HepG2 (cell line): Measurements from ENCODE around the gene LSM2. TPM values are rescaled to one million over a fixed set of nuclear protein-coding genes. Genes with fewer than 3 reads are reported as not detected.

Experiments
- ATAC-seq: fragments of 200-7000 bp; cut with Tn5 transposase; 3 replicates; pipeline ENCODE4 v1.9.1; 2020; ENCODE audit warnings: mild to moderate bottlenecking, moderate library complexity
- BruUV-seq: library from RNA; stranded (reverse); fragments of 400-500 nt; replicated peaks from 2 replicates; lab custom pipeline; 2021; lab: Mats Ljungman, UMichigan
- CTCF ChIA-PET: fragments of 300-600 bp; formaldehyde crosslinking; extraction: SDS; loops from one replicate; lab custom pipeline; 2021; ENCODE audit warnings: low total read pairs, inconsistent platforms, low intra/inter-chr PET ratio; lab: Yijun Ruan, JAX
- POLR2A ChIA-PET: fragments of 350-600 bp; sonication (Branson Sonifier 250); formaldehyde crosslinking; loops from one replicate; lab custom pipeline; 2020; ENCODE audit warnings: antibody characterized with exemption, inconsistent platforms; lab: Yijun Ruan, JAX
- DNase-seq: peaks from one replicate; pipeline ENCODE4 v3.0.0-alpha.2; 2015; ENCODE audit warnings: low spot score
- FAIRE-seq: peaks from 3 replicates; lab custom pipeline; 2011; peaks lifted over from hg19 to GRCh38; lab: Jason Lieb, UNC
- H2AFZ ChIP-seq: one replicate; pipeline ENCODE4 v1.6.1; 2011; ENCODE audit warnings: low read length, inconsistent platforms
- H3K27ac ChIP-seq: fragments of 300-600 bp; 3 replicates; pipeline ENCODE4 v1.8.0; 2011; ENCODE audit warnings: mixed run types, mild to moderate bottlenecking, mixed read lengths, low read length, inconsistent platforms; ENCODE audit not compliant: insufficient read depth; ENCODE audit errors: extremely low read length
- H3K27me3 ChIP-seq, 2 experiments: fragments of 200-600 bp in 1 of 2; 2 replicates in 1 of 2; 3 replicates in 1 of 2; pipeline versions ENCODE4 v1.6.0 to v1.8.0; 2011; ENCODE audit warnings: low read length in 2 of 2, mild to moderate bottlenecking in 2 of 2, moderate library complexity in 2 of 2, inconsistent platforms in 1 of 2; ENCODE audit not compliant: insufficient read depth in 2 of 2, control insufficient read depth in 1 of 2
- H3K36me3 ChIP-seq, 2 experiments: fragments of 200-600 bp in 1 of 2; replicated peaks in 1 of 2; 2 replicates in 1 of 2; 3 replicates in 1 of 2; pipeline versions ENCODE4 v1.5.1 to v1.8.0; 2011; ENCODE audit warnings: low read length in 2 of 2, inconsistent platforms in 1 of 2; ENCODE audit not compliant: insufficient read depth in 2 of 2, control insufficient read depth in 1 of 2
- H3K4me1 ChIP-seq: 2 replicates; pipeline ENCODE4 v1.5.1; 2012; ENCODE audit warnings: low read length, inconsistent platforms; ENCODE audit not compliant: insufficient read depth
- H3K4me2 ChIP-seq: 2 replicates; pipeline ENCODE4 v1.6.0; 2011; ENCODE audit warnings: low read depth, low read length, inconsistent platforms
- H3K4me3 ChIP-seq, 3 experiments: fragments of 200-600 bp in 1 of 3; sonication (generic), shearing (Covaris generic) in 1 of 3; replicated peaks in 1 of 3; 2 replicates each; pipeline ENCODE4 v1.5.1; 2011 to 2016; ENCODE audit warnings: low read length in 3 of 3, inconsistent platforms in 2 of 3, low read depth in 2 of 3, mild to moderate bottlenecking in 2 of 3, control low read depth in 1 of 3, mixed read lengths in 1 of 3; ENCODE audit not compliant: insufficient read depth in 1 of 3
- H3K79me2 ChIP-seq: one replicate; pipeline ENCODE4 v1.6.1; 2011; ENCODE audit warnings: low read length, inconsistent platforms; ENCODE audit not compliant: insufficient read depth
- H3K9ac ChIP-seq: 2 replicates; pipeline ENCODE4 v1.6.0; 2011; ENCODE audit warnings: mild to moderate bottlenecking, low read depth, low read length, inconsistent platforms; ENCODE audit not compliant: insufficient read depth
- H3K9me3 ChIP-seq: 2 replicates; pipeline ENCODE4 v1.5.1; 2012; ENCODE audit warnings: mild to moderate bottlenecking, low read length
- H4K20me1 ChIP-seq: 2 replicates; pipeline ENCODE4 v1.6.0; 2011; ENCODE audit warnings: inconsistent platforms, mild to moderate bottlenecking, low read length, moderate library complexity; ENCODE audit not compliant: insufficient read depth
- AKAP8 ChIP-seq: sonication (generic); formaldehyde crosslinking; IDR thresholded peaks from 2 replicates; pipeline ENCODE4 v1.5.1; 2020; ENCODE audit warnings: mild to moderate bottlenecking, missing genetic modification reagents
- CHD4 ChIP-seq: fragments of 200-600 bp; sonication (generic); IDR thresholded peaks from 2 replicates; pipeline ENCODE4 v1.7.0; 2017; ENCODE audit warnings: mild to moderate bottlenecking, low read length, borderline replicate concordance
- CSRNP1 ChIP-seq: sonication (generic); formaldehyde crosslinking; IDR thresholded peaks from 2 replicates; pipeline ENCODE4 v1.8.1; 2023; ENCODE audit warnings: mild to moderate bottlenecking, missing genetic modification reagents
- FOXA3 ChIP-seq: IDR thresholded peaks from 2 replicates; pipeline ENCODE4 v1.6.1; 2016; ENCODE audit warnings: missing genetic modification reagents, missing compliant biosample characterization
- JUND ChIP-seq: sonication (generic); formaldehyde crosslinking; IDR thresholded peaks from 2 replicates; pipeline ENCODE4 v1.8.0; 2022; ENCODE audit warnings: mild to moderate bottlenecking, missing genetic modification reagents
- STAT5B ChIP-seq: sonication (generic); formaldehyde crosslinking; IDR thresholded peaks from 2 replicates; pipeline ENCODE4 v1.4.0; 2020; ENCODE audit warnings: missing genetic modification reagents
- TAF1 ChIP-seq: sonication (generic); formaldehyde crosslinking; IDR thresholded peaks from 2 replicates; pipeline ENCODE4 v1.4.0; 2020; ENCODE audit warnings: missing genetic modification reagents
- TBX3 ChIP-seq: fragments of 450-650 bp; IDR thresholded peaks from 2 replicates; pipeline ENCODE4 v1.6.1; 2017; ENCODE audit warnings: antibody characterized with exemption, mild to moderate bottlenecking, inconsistent platforms, borderline replicate concordance
- ZNF101 ChIP-seq: sonication (generic); formaldehyde crosslinking; IDR thresholded peaks from 2 replicates; pipeline ENCODE4 v1.4.0; 2020; ENCODE audit warnings: mild to moderate bottlenecking, low read depth, missing genetic modification reagents, borderline replicate concordance
- ZNF329 ChIP-seq: sonication (generic); formaldehyde crosslinking; IDR thresholded peaks from 2 replicates; pipeline ENCODE4 v1.9.0; 2021; ENCODE audit warnings: low read depth, mild to moderate bottlenecking, missing genetic modification reagents
- ZNF333 ChIP-seq: sonication (generic); formaldehyde crosslinking; IDR thresholded peaks from 2 replicates; pipeline ENCODE4 v1.4.0; 2020; ENCODE audit warnings: mild to moderate bottlenecking, missing genetic modification reagents, borderline replicate concordance
- ZNF496 ChIP-seq: sonication (generic); formaldehyde crosslinking; IDR thresholded peaks from 2 replicates; pipeline ENCODE4 v1.8.1; 2023; ENCODE audit warnings: mild to moderate bottlenecking, moderate library complexity, missing genetic modification reagents; ENCODE audit not compliant: insufficient replicate concordance
- ZNF609 ChIP-seq: sonication (generic); formaldehyde crosslinking; IDR thresholded peaks from 2 replicates; pipeline ENCODE4 v1.4.0; 2020; ENCODE audit warnings: mild to moderate bottlenecking, missing genetic modification reagents, borderline replicate concordance
- ZNF883 ChIP-seq: sonication (generic); formaldehyde crosslinking; IDR thresholded peaks from 2 replicates; pipeline ENCODE4 v1.5.1; 2020; ENCODE audit warnings: mild to moderate bottlenecking, missing genetic modification reagents; ENCODE audit errors: not compliant biosample characterization
- WGBS: methylation state at CpG from one replicate; pipeline ENCODE4 v1.1.6; 2017; ENCODE audit warnings: low lambda C conversion rate; 5-methylcytosine and 5-hydroxymethylcytosine counted together
- in situ Hi-C: cut with HindIII; loops from 2 replicates; pipeline ENCODE4 v1.10.0; 2017; ENCODE audit warnings: low pct_unique_long_range_greater_than_20kb; ENCODE audit not compliant: extremely low pct_ligation_motif_present
- intact Hi-C: fragments of 100-400 bp; cut with micrococcal nuclease; formaldehyde crosslinking; loops from one replicate; pipeline ENCODE4 v1.10.0; 2022; ENCODE audit not compliant: unreplicated experiment
- polyA plus RNA-seq, 8 experiments: library from polyadenylated mRNA; depleted of rRNA in 3 of 8; stranded (reverse) in 7 of 8; unstranded in 1 of 8; fragments of >200 nt; fragmentation: Illumina TruSeq in 4 of 8; extraction: Trizol in 4 of 8; gene quantifications; 2 replicates each; pipeline versions ENCODE4 v1.2.1 to v1.2.3, GENCODE V29; 2011 to 2016; ENCODE audit warnings: low read depth in 4 of 8, missing spikeins in 1 of 8, mixed read lengths in 1 of 8; ENCODE audit not compliant: insufficient read depth in 1 of 8
- total RNA-seq, 5 experiments: library from RNA; depleted of rRNA; stranded (reverse); fragments of >200 nt; fragmentation: Illumina TruSeq; extraction: Trizol; gene quantifications; 2 replicates each; pipeline ENCODE4 v1.2.3, GENCODE V29; 2016; ENCODE audit warnings: low read depth in 1 of 5
- TF ChIP-seq, protein P1 (sequence below): sonication (generic); IDR thresholded peaks from 2 replicates; pipeline ENCODE4 v1.6.1; 2016; ENCODE audit warnings: low read depth, borderline replicate concordance

The LSM2 gene
- total and polyA plus RNA-seq, 2 of the 13 experiments (the other 11 are each of a cell fraction or from before 2014, with no cell fraction given) = 69.4 to 90.5 TPM

GRCh38 chr6:31771992-31772358 lies 34.8 kb downstream of the LSM2 start (continued):
- no peak for TF ChIP-seq ZNF609 (CRISPR knock-in tag)
- TF ChIP-seq, all 625 proteins: peak for 0

DNA sequence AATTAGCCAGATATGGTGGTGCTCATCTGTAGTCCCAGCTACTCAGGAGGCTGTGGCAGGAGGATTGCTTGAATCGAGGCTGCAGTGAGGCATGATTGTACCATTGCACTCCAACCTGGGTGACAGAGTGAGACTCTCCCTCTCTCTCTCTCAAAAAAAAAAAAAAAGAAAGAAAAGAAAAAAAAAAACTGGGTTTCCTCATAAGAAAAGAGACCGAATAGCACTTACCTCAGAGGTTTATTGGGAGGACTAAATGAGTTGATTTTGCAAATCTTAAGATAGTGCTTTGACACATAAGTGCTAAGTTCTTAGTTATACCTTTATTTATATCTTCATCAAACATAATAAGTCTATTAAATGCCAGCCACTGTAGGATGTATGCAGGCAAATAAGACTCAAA lies 35.9 kb downstream of the LSM2 start:
- no peak overlapping the region for H2AFZ ChIP-seq
- no peak overlapping the region for H3K9ac ChIP-seq
- BruUV-seq = no TSS peak
- no peaks in the 10 kb centered on the region for H3K36me3 ChIP-seq
- no peak overlapping the region for H3K27ac ChIP-seq
- ChIA-PET POLR2A (interaction anchor here (0.9 to 9.0 kb wide), 7 partner anchors 8 to 68 kb away, joined by 3 to 279 read pairs (median 9); partner anchors contain the start of genes ABHD16A, CLIC1, DDAH2 and HSPA1B), CTCF (interaction anchor here (1.4 to 3.8 kb wide), 3 partner anchors 37 to 89 kb away, joined by 3 to 74 read pairs (median 30); partner anchors contain the start of genes DDAH2 and LY6G5C)
- H3K4me1 ChIP-seq = peaks cover 49% of the 10 kb centered on the region
- no peaks in the 10 kb centered on the region for H3K79me2 ChIP-seq
- intact Hi-C loops (loop anchor here (10.0 kb wide), 1 partner anchor 154 kb away; the partner anchor contains the start of gene C2), in situ Hi-C loops (loop anchor here (5.0 kb wide), 1 partner anchor 61 kb away; no protein-coding TSS in a partner anchor)
- H3K27me3 ChIP-seq = no peaks in the 10 kb centered on the region
- H3K9me3 ChIP-seq = no peaks in the 10 kb centered on the region
- ATAC-seq (no peak), FAIRE-seq (no peak), DNase-seq (no peak)
- H3K4me2 ChIP-seq = no peak overlapping the region
- H4K20me1 ChIP-seq = no peaks in the 10 kb centered on the region
- WGBS = 75% methylated on average over 2 of the region's 2 CpGs
- no peak overlapping the region for H3K4me3 ChIP-seq
- no peak for TF ChIP-seq ZNF883 (CRISPR knock-in tag)
- no peak for TF ChIP-seq JUND (CRISPR knock-in tag)
- TF ChIP-seq TBX3 = no peak
- no peak for TF ChIP-seq ZNF496 (CRISPR knock-in tag)
- TF ChIP-seq, protein P1, sequence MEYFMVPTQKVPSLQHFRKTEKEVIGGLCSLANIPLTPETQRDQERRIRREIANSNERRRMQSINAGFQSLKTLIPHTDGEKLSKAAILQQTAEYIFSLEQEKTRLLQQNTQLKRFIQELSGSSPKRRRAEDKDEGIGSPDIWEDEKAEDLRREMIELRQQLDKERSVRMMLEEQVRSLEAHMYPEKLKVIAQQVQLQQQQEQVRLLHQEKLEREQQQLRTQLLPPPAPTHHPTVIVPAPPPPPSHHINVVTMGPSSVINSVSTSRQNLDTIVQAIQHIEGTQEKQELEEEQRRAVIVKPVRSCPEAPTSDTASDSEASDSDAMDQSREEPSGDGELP = no peak
- no peak for TF ChIP-seq ZNF101 (CRISPR knock-in tag)
- no peak for TF ChIP-seq CSRNP1
- TF ChIP-seq ZNF329 (CRISPR knock-in tag) = no peak
- no peak for TF ChIP-seq STAT5B (CRISPR knock-in tag)
- TF ChIP-seq ZNF333 (CRISPR knock-in tag) = no peak
- no peak for TF ChIP-seq FOXA3 (CRISPR knock-in tag)
- TF ChIP-seq AKAP8 (CRISPR knock-in tag) = no peak
- TF ChIP-seq TAF1 (CRISPR knock-in tag) = no peak
- no peak for TF ChIP-seq CHD4
